Activated CD4-positive, CD25-positive, alpha-beta regulatory T cell treated with anti-CD3 and anti-CD28 coated beads, Interleukin-2, amount 50 U/mL, for 24 hours (primary cell): Measurements from ENCODE around the gene GPR153.
A peak's percentile ranks its signal among the peaks of the same experiment; 100 is the strongest.

Experiments used
- ATAC-seq, 2 donors: fragments of 150-1000 bp; cut with Tn5 transposase; one replicate each; pipeline ENCODE4 v1.10.0; 2021; ENCODE audit warnings: mild to moderate bottlenecking in 1 of 2, moderate library complexity in 1 of 2

The GPR153 gene

GRCh38 chr1:6268415-6268814, 7.5 kb upstream of the GPR153 start:
- no peak for ATAC-seq

GRCh38 chr1:6267686-6268322, 6.9 kb upstream of the GPR153 start:
- ATAC-seq = no peak

- no peak for ATAC-seq
Measured at GRCh38 chr1:6266641-6267040, 5.7 kb upstream of the GPR153 start.

GRCh38 chr1:6265151-6265550, 4.3 kb upstream of the GPR153 start:
- ATAC-seq = no peak

GRCh38 chr1:6263716-6264115, 2.8 kb upstream of the GPR153 start:
- ATAC-seq = no peak

- no peak for ATAC-seq
Measured at GRCh38 chr1:6262555-6263420, 1.9 kb upstream of the GPR153 start.

GRCh38 chr1:6261615-6261995, 707 bp upstream of the GPR153 start:
- ATAC-seq = no peak

GRCh38 chr1:6260433-6260934, 414 bp downstream of the GPR153 start:
- ATAC-seq = peak; percentile 8 to 10

- peak; percentile 54 to 65 for ATAC-seq
Measured at GRCh38 chr1:6259491-6260362, 1.2 kb downstream of the GPR153 start.

- ATAC-seq = no peak
Measured at GRCh38 chr1:6258675-6259074, 2.2 kb downstream of the GPR153 start.

- no peak for ATAC-seq
Measured at GRCh38 chr1:6257541-6258069, 3.3 kb downstream of the GPR153 start.

- no peak for ATAC-seq
Measured at GRCh38 chr1:6256645-6257044, 4.3 kb downstream of the GPR153 start.

GRCh38 chr1:6254691-6255090, 6.2 kb downstream of the GPR153 start:
- ATAC-seq = no peak

GRCh38 chr1:6253380-6253779, 7.5 kb downstream of the GPR153 start:
- ATAC-seq = no peak

GRCh38 chr1:6252374-6252710, 8.6 kb downstream of the GPR153 start:
- ATAC-seq = no peak

- ATAC-seq = no peak
Measured at GRCh38 chr1:6251681-6252373, 9.1 kb downstream of the GPR153 start.

- no peak for ATAC-seq
Measured at GRCh38 chr1:6251233-6251632, 9.7 kb downstream of the GPR153 start.

GRCh38 chr1:6249739-6250689, 10.9 kb downstream of the GPR153 start:
- no peak for ATAC-seq

GRCh38 chr1:6248932-6249738, 11.8 kb downstream of the GPR153 start:
- no peak for ATAC-seq

- ATAC-seq = no peak
Measured at GRCh38 chr1:6248161-6248776, 12.6 kb downstream of the GPR153 start.
